ENCODE data around the gene PLCD4.

Gene PLCD4

GRCh38 chr2:218671654-218672566 is 64.2 kb downstream of the PLCD4 start, which contains the start of the genes RNF25 and STK36:
Gene RNF25, minus strand, starts transcription at chr2:218672002. Its CDS starts 32 bp downstream, at chr2:218671970.
Gene STK36, plus strand, starts transcription at chr2:218672086. Its CDS starts 744 bp downstream, at chr2:218672830.
- peak; percentile 69 for DNase-seq

- no peak for DNase-seq
Measured at GRCh38 chr2:218679119-218679518, 71.4 kb downstream of the PLCD4 start.

- no peak for DNase-seq
Measured at GRCh38 chr2:218680061-218680460, 72.4 kb downstream of the PLCD4 start.
